Measurements from ENCODE around the gene GGTA1. TPM values are rescaled to one million over a fixed set of nuclear protein-coding genes. Genes with fewer than 3 reads are reported as not detected.
A peak's percentile ranks its signal among the peaks of the same experiment; 100 is the strongest.

GGTA1 gene
- total RNA-seq, 1 experiment from 2014 or later: not detected

- TF ChIP-seq ZNF121 (CRISPR knock-in tag; IDR thresholded peaks at IDR 0.05): no peak
- TF ChIP-seq GRHL2 (CRISPR knock-in tag; IDR thresholded peaks at IDR 0.05; ENCODE audit: insufficient replicate concordance, severe bottlenecking): no peak
- TF ChIP-seq KAT7 (CRISPR knock-in tag; IDR thresholded peaks at IDR 0.05; ENCODE audit: borderline replicate concordance): no peak
- TF ChIP-seq HMGA2 (CRISPR knock-in tag; IDR thresholded peaks at IDR 0.05): no peak
- TF ChIP-seq PRRX2 (CRISPR knock-in tag; IDR thresholded peaks at IDR 0.05): no peak
- TF ChIP-seq RELA (CRISPR knock-in tag; IDR thresholded peaks at IDR 0.05; ENCODE audit: borderline replicate concordance): no peak
- no peak for TF ChIP-seq SMAD4 (CRISPR knock-in tag; IDR thresholded peaks at IDR 0.05)
- no peak for TF ChIP-seq ZNF671 (CRISPR knock-in tag; IDR thresholded peaks at IDR 0.05)
- TF ChIP-seq, protein P1, sequence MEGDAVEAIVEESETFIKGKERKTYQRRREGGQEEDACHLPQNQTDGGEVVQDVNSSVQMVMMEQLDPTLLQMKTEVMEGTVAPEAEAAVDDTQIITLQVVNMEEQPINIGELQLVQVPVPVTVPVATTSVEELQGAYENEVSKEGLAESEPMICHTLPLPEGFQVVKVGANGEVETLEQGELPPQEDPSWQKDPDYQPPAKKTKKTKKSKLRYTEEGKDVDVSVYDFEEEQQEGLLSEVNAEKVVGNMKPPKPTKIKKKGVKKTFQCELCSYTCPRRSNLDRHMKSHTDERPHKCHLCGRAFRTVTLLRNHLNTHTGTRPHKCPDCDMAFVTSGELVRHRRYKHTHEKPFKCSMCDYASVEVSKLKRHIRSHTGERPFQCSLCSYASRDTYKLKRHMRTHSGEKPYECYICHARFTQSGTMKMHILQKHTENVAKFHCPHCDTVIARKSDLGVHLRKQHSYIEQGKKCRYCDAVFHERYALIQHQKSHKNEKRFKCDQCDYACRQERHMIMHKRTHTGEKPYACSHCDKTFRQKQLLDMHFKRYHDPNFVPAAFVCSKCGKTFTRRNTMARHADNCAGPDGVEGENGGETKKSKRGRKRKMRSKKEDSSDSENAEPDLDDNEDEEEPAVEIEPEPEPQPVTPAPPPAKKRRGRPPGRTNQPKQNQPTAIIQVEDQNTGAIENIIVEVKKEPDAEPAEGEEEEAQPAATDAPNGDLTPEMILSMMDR (IDR thresholded peaks at IDR 0.05): no peak
- TF ChIP-seq TEAD1 (CRISPR knock-in tag; IDR thresholded peaks at IDR 0.05): no peak
- TF ChIP-seq TP53 (CRISPR knock-in tag; IDR thresholded peaks at IDR 0.05): no peak
- TF ChIP-seq ZNF416 (CRISPR knock-in tag; IDR thresholded peaks at IDR 0.05): no peak
- TF ChIP-seq, protein P2, sequence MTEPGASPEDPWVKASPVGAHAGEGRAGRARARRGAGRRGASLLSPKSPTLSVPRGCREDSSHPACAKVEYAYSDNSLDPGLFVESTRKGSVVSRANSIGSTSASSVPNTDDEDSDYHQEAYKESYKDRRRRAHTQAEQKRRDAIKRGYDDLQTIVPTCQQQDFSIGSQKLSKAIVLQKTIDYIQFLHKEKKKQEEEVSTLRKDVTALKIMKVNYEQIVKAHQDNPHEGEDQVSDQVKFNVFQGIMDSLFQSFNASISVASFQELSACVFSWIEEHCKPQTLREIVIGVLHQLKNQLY (CRISPR knock-in tag; IDR thresholded peaks at IDR 0.05): no peak
- no peak for TF ChIP-seq NR3C1 (CRISPR knock-in tag; conservative IDR thresholded peaks at IDR 0.05; ENCODE audit: low read depth)
- TF ChIP-seq TEAD4 (CRISPR knock-in tag; IDR thresholded peaks at IDR 0.05): no peak
- Mint-ChIP-seq H3K27ac (no peak overlapping the region), H3K4me1 (peaks cover 50% of the 10 kb centered on the region), H3K9me3 (no peaks in the 10 kb centered on the region), H3K36me3 (no peaks in the 10 kb centered on the region), H3K27me3 (ENCODE audit: low read depth) (peaks cover 66% of the 10 kb centered on the region), H3K4me3 (no peak overlapping the region)
- ATAC-seq (no peak), DNase-seq (ENCODE audit: low spot score) (no peak)
- POLR2A ChIA-PET: no interaction called here
- CTCF ChIA-PET: interaction anchor here (0.7 to 1.1 kb wide), 2 partner anchors 43 to 427 kb away, joined by 3 read pairs; no protein-coding TSS in a partner anchor
Observed at GRCh38 chr9:121503444-121503843, 3.8 kb upstream of the GGTA1 start.

DNA sequence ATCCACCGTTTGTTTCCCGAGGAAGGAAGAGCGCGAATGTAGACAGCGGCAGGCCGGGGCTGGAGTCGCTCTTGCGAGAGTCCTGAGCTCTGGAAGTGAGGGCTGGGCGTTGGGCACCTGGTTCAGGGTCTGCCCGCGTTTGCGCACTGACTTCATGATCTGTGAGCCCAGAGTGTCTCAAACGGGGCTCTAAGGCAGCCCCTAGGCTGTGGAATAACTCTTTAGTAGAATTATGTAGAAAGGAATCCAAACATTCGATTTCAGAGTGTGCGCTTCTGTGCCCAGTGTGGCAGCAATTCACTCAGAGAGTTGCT lies 478 bp upstream of the GGTA1 start:
- DNase-seq (ENCODE audit: low spot score) (no peak), ATAC-seq (no peak; the same call in 1 of the 2 replicates)
- POLR2A ChIA-PET: no interaction called here
- H3K36me3 Mint-ChIP-seq: 0 out of 2 replicates have a peak, but pooled peaks cover 4% of the 10 kb centered on the region
- H3K27me3 Mint-ChIP-seq (ENCODE audit: low read depth): peaks cover 85% of the 10 kb centered on the region
- no peak overlapping the region for H3K27ac Mint-ChIP-seq
- peaks cover 10% of the 10 kb centered on the region for H3K9me3 Mint-ChIP-seq
- CTCF ChIA-PET: interaction anchor here (0.6 to 2.8 kb wide), 11 partner anchors 8 to 184 kb away, joined by 3 to 11 read pairs (median 4); no protein-coding TSS in a partner anchor
- H3K4me1 Mint-ChIP-seq: peaks cover 36% of the 10 kb centered on the region
- H3K4me3 Mint-ChIP-seq: peak overlapping the region; percentile 77
- TF ChIP-seq E2F4 (CRISPR knock-in tag; IDR thresholded peaks at IDR 0.05; ENCODE audit: borderline replicate concordance, low read depth): no peak
- TF ChIP-seq ZNF423 (CRISPR knock-in tag; IDR thresholded peaks at IDR 0.05): no peak
- no peak for TF ChIP-seq ZNF263 (CRISPR knock-in tag; IDR thresholded peaks at IDR 0.05; ENCODE audit: low read depth)
- no peak for TF ChIP-seq GTF2I (CRISPR knock-in tag; conservative IDR thresholded peaks at IDR 0.05)
- no peak for TF ChIP-seq SP1 (CRISPR knock-in tag; conservative IDR thresholded peaks at IDR 0.05)
- TF ChIP-seq CBFB (CRISPR knock-in tag; IDR thresholded peaks at IDR 0.05; ENCODE audit: low read depth): no peak
- TF ChIP-seq CREM (CRISPR knock-in tag; IDR thresholded peaks at IDR 0.05): no peak
- no peak for TF ChIP-seq TP53 (CRISPR knock-in tag; IDR thresholded peaks at IDR 0.05)
- no peak for TF ChIP-seq FOXP4 (CRISPR knock-in tag; IDR thresholded peaks at IDR 0.05)
- TF ChIP-seq ZNF396 (CRISPR knock-in tag; IDR thresholded peaks at IDR 0.05; ENCODE audit: borderline replicate concordance): no peak
- no peak for TF ChIP-seq ATF3 (CRISPR knock-in tag; conservative IDR thresholded peaks at IDR 0.05)
- no peak for TF ChIP-seq EMX1 (CRISPR knock-in tag; IDR thresholded peaks at IDR 0.05)
- TF ChIP-seq, protein P3, sequence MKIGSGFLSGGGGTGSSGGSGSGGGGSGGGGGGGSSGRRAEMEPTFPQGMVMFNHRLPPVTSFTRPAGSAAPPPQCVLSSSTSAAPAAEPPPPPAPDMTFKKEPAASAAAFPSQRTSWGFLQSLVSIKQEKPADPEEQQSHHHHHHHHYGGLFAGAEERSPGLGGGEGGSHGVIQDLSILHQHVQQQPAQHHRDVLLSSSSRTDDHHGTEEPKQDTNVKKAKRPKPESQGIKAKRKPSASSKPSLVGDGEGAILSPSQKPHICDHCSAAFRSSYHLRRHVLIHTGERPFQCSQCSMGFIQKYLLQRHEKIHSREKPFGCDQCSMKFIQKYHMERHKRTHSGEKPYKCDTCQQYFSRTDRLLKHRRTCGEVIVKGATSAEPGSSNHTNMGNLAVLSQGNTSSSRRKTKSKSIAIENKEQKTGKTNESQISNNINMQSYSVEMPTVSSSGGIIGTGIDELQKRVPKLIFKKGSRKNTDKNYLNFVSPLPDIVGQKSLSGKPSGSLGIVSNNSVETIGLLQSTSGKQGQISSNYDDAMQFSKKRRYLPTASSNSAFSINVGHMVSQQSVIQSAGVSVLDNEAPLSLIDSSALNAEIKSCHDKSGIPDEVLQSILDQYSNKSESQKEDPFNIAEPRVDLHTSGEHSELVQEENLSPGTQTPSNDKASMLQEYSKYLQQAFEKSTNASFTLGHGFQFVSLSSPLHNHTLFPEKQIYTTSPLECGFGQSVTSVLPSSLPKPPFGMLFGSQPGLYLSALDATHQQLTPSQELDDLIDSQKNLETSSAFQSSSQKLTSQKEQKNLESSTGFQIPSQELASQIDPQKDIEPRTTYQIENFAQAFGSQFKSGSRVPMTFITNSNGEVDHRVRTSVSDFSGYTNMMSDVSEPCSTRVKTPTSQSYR (CRISPR knock-in tag; IDR thresholded peaks at IDR 0.05): no peak
- TF ChIP-seq TCF7 (CRISPR knock-in tag; IDR thresholded peaks at IDR 0.05; ENCODE audit: low read depth): no peak
- no peak for TF ChIP-seq ATF1 (CRISPR knock-in tag; IDR thresholded peaks at IDR 0.05)
